ENCODE data around the gene ATG10.
"Not testable (repeated sequence)": the region's sequence is repeated elsewhere in the genome, so short reads cannot be mapped to it uniquely, and the experiment has no call there.

Gene ATG10

DNA sequence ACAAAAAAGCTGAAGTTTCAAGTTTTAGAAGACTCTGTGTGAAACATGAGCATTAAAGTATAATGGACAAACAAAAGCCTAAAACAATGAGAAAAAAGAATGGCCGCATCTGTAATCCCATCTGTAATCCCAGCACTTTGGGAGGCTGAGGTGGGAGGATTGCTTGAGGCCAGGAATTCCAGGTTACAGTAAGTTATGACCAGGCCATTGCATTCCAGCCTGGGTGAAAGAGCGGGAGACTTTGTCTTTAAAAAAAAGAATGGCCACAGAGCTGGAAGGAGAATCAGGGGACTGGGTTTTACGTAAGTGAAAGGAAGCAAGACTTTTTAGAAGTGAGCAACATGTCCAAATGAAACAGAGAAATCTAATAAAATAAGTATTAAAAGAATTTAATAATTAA, 2.6 kb upstream of the ATG10 start:
- Mint-ChIP-seq H3K4me1 (peaks cover 31% of the 10 kb centered on the region), H3K9me3 (no peaks in the 10 kb centered on the region), H3K4me3 (no peak overlapping the region), H3K27ac (no peak overlapping the region), H3K27me3 (no peaks in the 10 kb centered on the region)
- DNase-seq (no peak), ATAC-seq (no peak)

DNA sequence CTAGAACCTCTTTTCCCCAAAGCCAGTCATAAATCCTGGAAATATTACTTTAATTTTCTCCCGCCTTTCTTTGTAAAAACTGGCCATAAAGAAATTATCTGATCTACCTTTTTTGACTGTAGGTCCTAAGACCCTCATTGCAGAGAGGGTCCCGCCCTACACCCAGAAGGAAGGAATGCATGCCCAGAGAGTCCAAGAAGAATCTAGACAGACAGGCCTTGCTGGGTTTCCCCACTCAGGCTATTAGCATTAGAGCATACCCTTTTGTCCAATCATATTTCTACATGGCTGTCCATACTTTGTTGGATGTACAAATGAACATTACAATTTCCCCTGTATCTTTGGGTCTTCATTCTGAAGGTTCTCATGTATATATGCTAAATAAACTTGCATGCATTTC, 1.9 kb upstream of the ATG10 start:
- DNase-seq = no peak
- no peak for ATAC-seq
- no peak overlapping the region for H3K27ac Mint-ChIP-seq
- no peaks in the 10 kb centered on the region for H3K27me3 Mint-ChIP-seq
- H3K9me3 Mint-ChIP-seq = no peaks in the 10 kb centered on the region
- H3K4me1 Mint-ChIP-seq = peaks cover 36% of the 10 kb centered on the region
- no peak overlapping the region for H3K4me3 Mint-ChIP-seq

- Mint-ChIP-seq H3K4me1 (peaks cover 36% of the 10 kb centered on the region), H3K9me3 (no peaks in the 10 kb centered on the region), H3K27ac (peak overlapping the region; percentile 99 to 100), H3K27me3 (no peaks in the 10 kb centered on the region), H3K4me3 (peak overlapping the region; percentile 92 to 94)
- ATAC-seq (peak; percentile 15), DNase-seq (peak; percentile 10 to 16)
Measured at GRCh38 chr5:81971111-81971711, 612 bp upstream of the ATG10 start.

DNA sequence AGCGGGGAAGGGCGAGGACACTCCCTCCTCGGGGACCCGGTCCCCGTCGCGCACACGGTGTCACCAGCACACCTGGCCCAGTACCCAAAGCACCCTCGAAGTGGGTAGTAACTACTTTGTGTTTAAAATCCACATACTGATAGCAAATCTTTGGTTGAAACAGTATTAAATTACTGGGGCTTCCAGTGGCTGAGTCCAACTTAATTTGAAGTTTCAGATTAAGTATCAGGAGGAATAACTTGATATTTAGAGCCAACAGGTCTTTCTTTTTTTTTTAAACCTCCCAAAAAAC, 615 bp downstream of the ATG10 start:
- no peaks in the 10 kb centered on the region for H3K27me3 Mint-ChIP-seq
- peak overlapping the region; percentile 78 to 94 for H3K4me3 Mint-ChIP-seq
- ATAC-seq = peak; percentile 77
- peak overlapping the region; percentile 77 to 87 for H3K27ac Mint-ChIP-seq
- H3K9me3 Mint-ChIP-seq = no peaks in the 10 kb centered on the region
- H3K4me1 Mint-ChIP-seq = peaks cover 36% of the 10 kb centered on the region
- no peak for DNase-seq

DNA sequence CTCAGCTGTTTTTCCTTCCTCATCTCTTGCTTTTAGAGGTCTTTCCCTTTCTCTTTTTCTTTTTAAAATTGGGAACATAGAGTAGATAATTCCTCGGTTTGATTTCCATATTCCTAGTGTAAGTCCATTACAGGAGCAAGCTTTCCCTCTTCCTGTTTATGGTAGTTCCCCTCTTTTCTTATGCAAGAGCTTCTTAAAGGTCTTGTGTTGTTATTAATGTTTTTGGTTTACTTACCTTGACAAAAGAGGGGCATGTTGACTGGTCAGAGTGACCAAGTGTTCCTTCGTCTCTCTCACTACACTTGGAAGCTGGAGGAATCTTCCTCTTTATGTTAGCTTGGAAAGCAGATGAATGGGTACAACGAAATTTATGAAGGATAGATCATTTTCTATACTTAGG, 8.3 kb downstream of the ATG10 start:
- DNase-seq (no peak), ATAC-seq (no peak)
- Mint-ChIP-seq H3K27me3 (no peaks in the 10 kb centered on the region), H3K4me1 (no peaks in the 10 kb centered on the region), H3K9me3 (peaks cover 0 to under 1% of the 10 kb centered on the region in 2 donors), H3K4me3 (no peak overlapping the region), H3K27ac (peak overlapping the region in 1 of 2 donors; percentile 29)

- H3K9me3 Mint-ChIP-seq = peaks cover 0 to 5% of the 10 kb centered on the region in 2 donors
- no peak for ATAC-seq
- DNase-seq = no peak
- H3K4me1 Mint-ChIP-seq = no peaks in the 10 kb centered on the region
- H3K27ac Mint-ChIP-seq = no peak overlapping the region
- no peaks in the 10 kb centered on the region for H3K27me3 Mint-ChIP-seq
- H3K4me3 Mint-ChIP-seq = no peak overlapping the region
Measured at GRCh38 chr5:81980598-81981260, 8.9 kb downstream of the ATG10 start.

GRCh38 chr5:81982172-81982685, 10.4 kb downstream of the ATG10 start:
- not testable (repeated sequence) for H3K4me3 Mint-ChIP-seq, ATAC-seq, H3K4me1 Mint-ChIP-seq, H3K27ac Mint-ChIP-seq, DNase-seq, H3K27me3 Mint-ChIP-seq, H3K9me3 Mint-ChIP-seq

GRCh38 chr5:81983148-81983547, 11.3 kb downstream of the ATG10 start:
- not testable (repeated sequence) for H3K4me3 Mint-ChIP-seq, H3K27me3 Mint-ChIP-seq, DNase-seq

DNA sequence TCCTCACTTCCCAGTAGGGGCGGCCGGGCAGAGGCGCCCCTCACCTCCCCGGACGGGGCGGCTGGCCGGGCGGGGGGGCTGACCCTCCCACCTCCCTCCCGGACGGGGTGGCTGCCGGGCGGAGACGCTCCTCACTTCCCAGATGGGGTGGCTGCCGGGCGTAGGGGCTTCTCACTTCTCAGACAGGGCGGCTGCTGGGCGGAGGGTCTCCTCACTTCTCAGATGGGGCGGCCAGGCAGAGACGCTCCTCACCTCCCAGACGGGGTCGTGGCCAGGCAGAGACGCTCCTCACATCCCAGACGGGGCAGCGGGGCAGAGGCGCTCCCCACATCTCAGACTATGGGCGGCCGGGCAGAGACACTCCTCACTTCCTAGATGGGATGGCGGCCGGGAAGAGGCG, 11.7 kb downstream of the ATG10 start:
- not testable (repeated sequence) for H3K4me3 Mint-ChIP-seq, H3K27me3 Mint-ChIP-seq, H3K4me1 Mint-ChIP-seq, DNase-seq, H3K9me3 Mint-ChIP-seq, H3K27ac Mint-ChIP-seq, ATAC-seq

More at GRCh38 chr5:81983148-81983547, 11.3 kb downstream of the ATG10 start:
- not testable (repeated sequence) for H3K27ac Mint-ChIP-seq, ATAC-seq, H3K9me3 Mint-ChIP-seq, H3K4me1 Mint-ChIP-seq

DNA sequence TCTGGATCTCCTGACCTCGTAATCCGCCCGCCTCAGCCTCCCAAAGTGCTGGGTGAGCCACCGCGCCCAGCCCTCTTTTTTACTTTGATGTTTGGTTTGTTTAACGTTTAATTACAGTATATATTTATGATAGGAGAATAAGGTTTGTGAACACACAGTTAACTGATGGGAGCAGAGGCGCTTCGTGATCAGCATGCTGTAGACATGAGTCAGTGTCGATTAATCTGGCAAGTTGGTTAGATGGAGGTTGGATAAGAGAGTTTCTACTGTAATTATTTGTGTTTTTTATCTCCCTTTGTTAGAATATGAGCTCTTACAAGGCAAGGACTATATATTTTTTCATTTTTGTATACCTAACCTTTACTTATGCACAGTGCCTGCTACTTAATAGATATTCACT, 14.3 kb downstream of the ATG10 start:
- H3K4me1 Mint-ChIP-seq = no peaks in the 10 kb centered on the region
- H3K27ac Mint-ChIP-seq = no peak overlapping the region
- H3K4me3 Mint-ChIP-seq = no peak overlapping the region
- ATAC-seq (no peak), DNase-seq (no peak)
- H3K9me3 Mint-ChIP-seq = peaks cover 0 to 5% of the 10 kb centered on the region in 2 donors
- no peaks in the 10 kb centered on the region for H3K27me3 Mint-ChIP-seq

GRCh38 chr5:81989204-81989603, 17.4 kb downstream of the ATG10 start:
- Mint-ChIP-seq H3K27ac (no peak overlapping the region), H3K9me3 (peaks cover 0 to 5% of the 10 kb centered on the region in 2 donors)

GRCh38 chr5:81994679-81995078, 22.9 kb downstream of the ATG10 start:
- ATAC-seq = no peak
- peaks cover 22 to 26% of the 10 kb centered on the region in 2 donors for H3K9me3 Mint-ChIP-seq
- DNase-seq = no peak
- H3K4me3 Mint-ChIP-seq = no peak overlapping the region
- H3K4me1 Mint-ChIP-seq = no peaks in the 10 kb centered on the region
- H3K27ac Mint-ChIP-seq = no peak overlapping the region
- no peaks in the 10 kb centered on the region for H3K27me3 Mint-ChIP-seq

More at GRCh38 chr5:81989204-81989603, 17.4 kb downstream of the ATG10 start:
- DNase-seq = no peak
- Mint-ChIP-seq H3K27me3 (no peaks in the 10 kb centered on the region), H3K4me3 (no peak overlapping the region), H3K4me1 (no peaks in the 10 kb centered on the region)
- no peak for ATAC-seq

GRCh38 chr5:81995407-81995806, 23.6 kb downstream of the ATG10 start:
- DNase-seq (no peak), ATAC-seq (no peak)
- peaks cover 22 to 34% of the 10 kb centered on the region in 2 donors for H3K9me3 Mint-ChIP-seq
- no peaks in the 10 kb centered on the region for H3K4me1 Mint-ChIP-seq
- H3K4me3 Mint-ChIP-seq = no peak overlapping the region
- no peak overlapping the region for H3K27ac Mint-ChIP-seq
- H3K27me3 Mint-ChIP-seq = no peaks in the 10 kb centered on the region

GRCh38 chr5:82004511-82004910, 32.7 kb downstream of the ATG10 start:
- no peak overlapping the region for H3K27ac Mint-ChIP-seq
- peaks cover 10 to 11% of the 10 kb centered on the region in 2 donors for H3K9me3 Mint-ChIP-seq
- no peaks in the 10 kb centered on the region for H3K27me3 Mint-ChIP-seq
- no peak overlapping the region for H3K4me3 Mint-ChIP-seq
- DNase-seq = no peak
- no peak for ATAC-seq
- H3K4me1 Mint-ChIP-seq = no peaks in the 10 kb centered on the region

- H3K27me3 Mint-ChIP-seq, ATAC-seq, DNase-seq, H3K27ac Mint-ChIP-seq, H3K4me1 Mint-ChIP-seq, H3K9me3 Mint-ChIP-seq, H3K4me3 Mint-ChIP-seq: not testable (repeated sequence)
Measured at GRCh38 chr5:82009869-82010268, 38.0 kb downstream of the ATG10 start.

DNA sequence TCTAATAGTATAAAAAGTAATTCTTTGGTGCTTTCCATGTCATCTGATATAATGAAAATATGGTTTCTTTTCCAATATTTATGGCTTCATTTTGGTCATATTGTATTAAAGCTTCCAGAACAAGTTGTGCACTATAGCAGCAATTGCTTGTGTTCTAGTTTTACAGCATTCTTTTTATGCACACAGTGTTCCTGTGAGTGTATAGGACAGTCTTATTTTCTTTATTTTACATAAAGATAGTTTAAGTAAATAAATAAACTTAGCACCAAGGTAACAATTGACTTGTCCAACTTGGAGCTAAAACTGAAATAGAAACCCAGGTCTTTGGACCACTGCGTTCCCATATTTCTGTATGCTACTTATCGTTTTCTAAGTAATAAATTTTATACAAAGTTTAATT, 38.9 kb downstream of the ATG10 start:
- Mint-ChIP-seq H3K4me1 (no peaks in the 10 kb centered on the region), H3K4me3 (no peak overlapping the region), H3K27ac (no peak overlapping the region), H3K9me3 (peaks cover 0 to 12% of the 10 kb centered on the region in 2 donors), H3K27me3 (no peaks in the 10 kb centered on the region)
- DNase-seq (no peak), ATAC-seq (no peak)

Measured in stimulated activated naive CD8-positive, alpha-beta T cell treated with anti-CD3 and anti-CD28 coated beads, Interleukin-15, amount 100 ng/mL, for 72 hours (primary cell).